GM21717 (cell line): ENCODE data around the gene EIF3K.

Source experiments
- ATAC-seq: cut with Tn5 transposase; IDR thresholded peaks from one replicate; pipeline ENCODE4 v1.9.1; 2021; ENCODE audit warnings: mild to moderate bottlenecking, moderate library complexity; ENCODE audit not compliant: unreplicated experiment

EIF3K gene

DNA sequence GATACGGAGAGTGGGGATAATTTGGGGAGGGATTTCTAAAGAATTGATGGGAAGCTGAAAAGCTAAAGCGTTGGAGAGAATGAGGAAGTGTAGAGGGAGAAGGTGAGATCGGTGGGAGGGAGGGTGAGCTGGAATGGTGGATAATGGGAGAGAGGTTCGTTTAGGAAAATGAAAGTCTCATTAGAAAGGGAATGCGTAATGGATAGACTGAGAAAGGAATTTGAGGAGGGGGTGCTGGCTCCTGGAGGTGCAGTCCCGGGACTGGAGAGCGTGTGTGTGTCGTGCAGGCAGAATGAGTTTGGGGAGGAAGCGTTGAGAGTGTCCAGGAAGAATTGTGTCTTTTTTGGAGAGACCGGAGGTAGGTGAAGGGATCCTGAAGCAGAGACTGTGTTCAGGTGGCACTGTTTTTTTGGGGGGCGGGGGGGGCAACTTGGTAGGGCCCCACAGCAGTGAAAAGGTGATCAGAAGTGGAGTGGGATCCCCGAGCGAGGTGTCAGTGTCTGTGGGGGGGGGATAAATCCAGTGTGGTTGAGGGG, 29.8 kb downstream of the EIF3K start:
- ATAC-seq, result no peak

GRCh38 chr19:38649305-38650171, 30.6 kb downstream of the EIF3K start:
- ATAC-seq, result no peak

DNA sequence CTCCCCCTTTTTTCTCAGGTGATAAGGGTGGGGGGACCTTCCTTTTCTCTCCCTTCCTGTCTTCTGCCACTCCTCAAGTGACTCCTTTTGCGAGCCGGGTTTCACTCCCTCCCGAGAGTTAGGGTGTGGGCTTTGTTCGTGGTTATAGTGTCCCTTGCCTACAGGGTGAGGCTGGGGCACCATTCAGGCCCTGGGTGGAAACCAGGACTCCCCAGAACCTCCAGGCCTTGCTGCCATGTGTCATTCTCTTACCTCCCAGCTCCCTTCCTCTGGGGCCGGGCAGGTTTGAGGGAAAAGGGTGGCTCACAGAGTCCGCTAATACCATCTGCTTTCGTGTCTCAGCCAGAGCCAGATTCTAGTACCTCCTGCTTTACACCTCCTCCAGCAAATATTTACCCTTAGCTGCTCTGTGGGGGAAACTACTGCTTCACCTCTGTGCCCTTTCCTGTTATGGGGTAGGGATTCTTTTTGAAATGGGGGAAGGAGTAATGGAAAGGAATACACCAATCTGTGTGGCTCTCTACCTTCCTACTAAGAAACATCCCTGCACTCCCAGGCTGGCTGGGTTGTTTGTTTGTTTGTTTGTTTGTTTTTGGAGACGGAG, 31.3 kb downstream of the EIF3K start:
- ATAC-seq, result no peak

- no peak for ATAC-seq
Observed at GRCh38 chr19:38650911-38651584, 32.1 kb downstream of the EIF3K start.

GRCh38 chr19:38653028-38653571, 34.1 kb downstream of the EIF3K start:
- no peak for ATAC-seq

DNA sequence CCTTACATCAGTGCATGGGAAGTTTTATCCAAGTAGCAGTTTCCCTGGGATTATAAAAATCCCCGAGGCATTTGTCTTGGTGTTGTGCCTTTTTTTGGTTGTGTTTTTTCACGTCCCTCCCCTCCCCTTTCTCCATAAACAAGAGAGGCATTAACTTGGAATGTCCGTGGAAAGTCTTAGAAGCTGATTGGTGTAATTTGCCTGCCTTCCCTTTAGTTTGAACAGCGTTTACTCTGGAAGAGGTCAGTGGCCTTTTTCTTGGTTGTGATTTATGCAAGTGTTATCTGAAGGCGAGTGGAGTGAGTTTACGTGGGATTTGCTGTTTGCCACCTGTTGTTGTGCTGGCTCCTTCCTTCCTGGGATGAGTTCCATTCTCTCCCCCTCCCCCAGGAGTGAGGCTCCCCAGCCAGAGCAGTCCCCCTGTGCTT, 35.7 kb downstream of the EIF3K start:
- ATAC-seq, result no peak

- no peak for ATAC-seq
Observed at GRCh38 chr19:38655148-38655824, 36.3 kb downstream of the EIF3K start.

GRCh38 chr19:38656171-38656981, 37.4 kb downstream of the EIF3K start:
- no peak for ATAC-seq

- no peak for ATAC-seq
Observed at GRCh38 chr19:38657633-38658222, 38.7 kb downstream of the EIF3K start.

DNA sequence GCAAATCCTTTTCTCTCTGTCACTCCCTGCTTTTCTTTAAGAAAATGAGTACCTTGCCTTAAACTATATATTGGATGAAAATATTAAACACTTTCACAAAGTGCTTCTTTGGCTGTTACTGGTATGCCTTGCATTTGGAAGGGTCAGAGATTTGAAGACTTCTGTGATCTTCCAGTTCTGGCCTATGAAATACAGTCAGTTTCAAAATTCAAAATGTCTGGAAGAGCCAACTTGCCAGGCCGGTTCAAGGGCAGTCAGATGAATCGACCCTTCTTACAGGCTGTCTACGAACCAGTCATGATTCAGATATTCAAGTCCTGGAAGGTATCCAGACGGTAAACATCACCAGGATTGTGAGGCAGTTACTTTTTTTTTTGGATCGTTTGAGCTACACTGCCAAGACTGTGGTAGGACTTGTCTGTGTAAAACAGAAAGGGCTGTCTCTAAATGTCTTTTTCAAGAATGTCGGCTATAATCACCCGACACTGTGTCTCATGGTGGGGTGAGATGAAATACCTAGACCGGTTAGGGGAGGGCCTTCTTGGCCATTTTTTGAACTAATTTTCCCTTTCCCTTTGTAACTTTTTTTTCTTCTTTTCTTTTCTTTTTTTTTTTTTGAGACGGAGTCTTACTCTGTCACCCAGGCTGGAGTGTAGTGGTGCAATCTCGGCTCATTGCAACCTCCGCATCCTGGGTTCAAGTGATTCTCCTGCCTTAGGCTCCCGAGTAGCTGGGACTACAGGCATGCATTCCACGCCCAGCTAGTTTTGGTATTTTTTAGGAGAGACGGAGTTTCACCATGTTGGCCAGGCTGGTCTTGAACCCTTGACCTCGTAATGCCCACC, 39.7 kb downstream of the EIF3K start:
- ATAC-seq, result no peak

- ATAC-seq, result no peak
Observed at GRCh38 chr19:38660724-38661123, 41.7 kb downstream of the EIF3K start.

DNA sequence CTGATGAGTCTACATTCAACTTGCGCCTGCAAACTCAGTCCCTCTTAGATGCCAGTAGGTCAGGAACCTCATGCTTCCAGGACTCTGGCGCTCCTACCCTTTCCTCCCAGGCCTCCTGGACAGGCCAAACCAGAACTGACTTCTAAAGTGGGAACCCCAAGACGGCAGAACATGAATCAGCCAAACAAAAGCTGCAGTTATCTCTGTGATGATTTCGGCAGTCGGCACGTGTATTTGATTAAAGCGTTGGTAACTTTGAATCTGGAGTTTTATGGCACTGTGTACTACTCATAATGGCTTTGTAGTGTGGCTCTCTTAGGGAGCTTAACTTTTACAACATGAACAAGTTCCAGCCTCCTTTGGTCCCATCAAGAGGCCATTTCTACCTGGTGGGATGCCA, 42.1 kb downstream of the EIF3K start:
- ATAC-seq, result no peak

DNA sequence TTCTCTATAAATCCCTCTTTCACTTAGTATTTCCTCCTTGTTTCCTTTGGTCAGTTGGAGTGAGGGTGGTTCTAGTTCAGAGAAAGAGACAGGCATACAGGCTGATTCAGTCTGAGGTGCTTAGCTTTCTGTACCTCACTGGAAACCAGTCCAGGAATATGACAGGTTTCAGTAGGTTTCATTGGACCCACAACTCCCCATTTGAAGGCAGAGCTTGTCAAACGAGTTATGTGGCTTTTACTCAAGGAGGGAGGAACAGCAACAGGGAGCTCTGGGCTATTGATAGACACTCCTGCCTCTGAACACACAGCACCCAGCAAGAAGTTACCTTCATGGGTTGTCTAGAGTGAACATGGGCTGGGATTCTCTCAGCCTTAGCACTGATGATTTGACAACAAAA, 43.0 kb downstream of the EIF3K start:
- no peak for ATAC-seq

- no peak for ATAC-seq
Observed at GRCh38 chr19:38662537-38663155, 43.7 kb downstream of the EIF3K start.

GRCh38 chr19:38663156-38663651, 44.2 kb downstream of the EIF3K start:
- ATAC-seq, result no peak

DNA sequence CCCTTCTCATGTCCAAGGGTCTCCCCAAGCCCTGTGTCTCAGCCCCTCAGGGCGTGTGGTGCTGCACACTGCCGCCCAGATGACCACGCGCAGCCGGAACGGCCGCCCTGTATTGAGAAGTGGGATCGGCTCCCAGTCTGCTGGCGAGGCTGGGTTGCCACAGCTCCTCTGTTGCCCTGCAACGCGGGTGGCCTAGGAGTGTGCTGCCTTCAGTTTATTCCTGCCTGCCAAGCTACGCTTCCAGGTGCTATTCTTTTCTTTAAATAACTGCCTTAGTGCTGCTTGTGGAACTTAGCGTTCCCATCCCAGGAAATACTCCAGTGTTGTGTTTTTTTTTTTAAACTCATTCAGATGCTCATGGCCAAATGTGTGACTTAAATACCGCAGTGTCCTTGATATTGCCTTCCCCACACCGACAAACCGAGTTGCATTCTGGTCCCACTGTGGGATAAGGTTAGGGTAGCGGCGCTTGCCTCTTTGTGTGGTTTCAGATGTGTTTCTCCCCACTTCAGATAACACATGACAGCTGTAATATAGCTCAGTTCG, 45.0 kb downstream of the EIF3K start:
- ATAC-seq, result no peak

DNA sequence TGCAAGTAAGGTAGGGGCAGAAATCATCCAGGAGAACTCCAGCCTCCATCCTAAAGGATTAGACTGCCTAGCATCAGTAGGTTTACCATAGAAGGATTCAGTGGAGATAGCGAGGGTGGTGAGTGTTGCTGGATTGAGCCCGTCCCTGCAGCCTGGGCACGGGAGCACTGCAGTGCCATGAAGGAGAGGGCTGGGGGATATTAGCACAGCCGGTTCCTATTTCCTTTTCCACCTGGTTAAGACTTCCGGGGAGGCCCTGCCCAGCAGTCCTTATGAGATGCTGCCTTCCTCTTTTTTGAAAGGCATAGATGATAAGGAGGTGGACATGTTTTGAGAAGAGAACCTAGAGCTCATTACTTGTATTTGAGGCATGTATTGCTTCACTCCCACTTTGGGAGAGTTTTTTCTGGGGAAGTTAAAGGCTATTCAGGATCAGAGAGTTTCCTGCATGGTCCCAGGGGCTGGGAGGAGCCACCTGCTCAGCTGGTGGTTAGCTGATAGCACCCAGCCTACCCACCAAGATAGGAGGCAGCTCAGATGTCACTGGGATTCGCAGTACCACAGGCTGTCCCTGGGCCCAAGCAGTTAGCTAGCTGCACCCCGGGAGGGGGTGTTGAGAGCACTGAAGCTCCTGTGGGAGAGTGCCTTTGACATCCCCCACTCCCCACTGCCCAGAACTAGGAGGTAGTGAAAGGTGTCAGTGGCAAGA, 45.7 kb downstream of the EIF3K start:
- no peak for ATAC-seq
